Esophagus squamous epithelium (tissue), 4 donors: ENCODE results near the gene CRYL1.

Experiments used
- POLR2A ChIP-seq, 4 donors: fragments of 450-650 bp; IDR thresholded peaks; one replicate each; pipeline ENCODE4 v1.6.1; 2017; ENCODE audit warnings: antibody characterized with exemption in 4 of 4, mild to moderate bottlenecking in 4 of 4, moderate library complexity in 3 of 4
- TF ChIP-seq, protein P1 (sequence below), 6 experiments: fragments of 450-650 bp in 4 of 6; fragments of 200-600 bp in 2 of 6; sonication (generic) in 2 of 6; IDR thresholded peaks; one replicate each; pipeline ENCODE4 v1.5.1; 2016 to 2019; ENCODE audit warnings: antibody characterized with exemption in 6 of 6, mild to moderate bottlenecking in 4 of 6, moderate library complexity in 4 of 6

- TF ChIP-seq, protein P1, sequence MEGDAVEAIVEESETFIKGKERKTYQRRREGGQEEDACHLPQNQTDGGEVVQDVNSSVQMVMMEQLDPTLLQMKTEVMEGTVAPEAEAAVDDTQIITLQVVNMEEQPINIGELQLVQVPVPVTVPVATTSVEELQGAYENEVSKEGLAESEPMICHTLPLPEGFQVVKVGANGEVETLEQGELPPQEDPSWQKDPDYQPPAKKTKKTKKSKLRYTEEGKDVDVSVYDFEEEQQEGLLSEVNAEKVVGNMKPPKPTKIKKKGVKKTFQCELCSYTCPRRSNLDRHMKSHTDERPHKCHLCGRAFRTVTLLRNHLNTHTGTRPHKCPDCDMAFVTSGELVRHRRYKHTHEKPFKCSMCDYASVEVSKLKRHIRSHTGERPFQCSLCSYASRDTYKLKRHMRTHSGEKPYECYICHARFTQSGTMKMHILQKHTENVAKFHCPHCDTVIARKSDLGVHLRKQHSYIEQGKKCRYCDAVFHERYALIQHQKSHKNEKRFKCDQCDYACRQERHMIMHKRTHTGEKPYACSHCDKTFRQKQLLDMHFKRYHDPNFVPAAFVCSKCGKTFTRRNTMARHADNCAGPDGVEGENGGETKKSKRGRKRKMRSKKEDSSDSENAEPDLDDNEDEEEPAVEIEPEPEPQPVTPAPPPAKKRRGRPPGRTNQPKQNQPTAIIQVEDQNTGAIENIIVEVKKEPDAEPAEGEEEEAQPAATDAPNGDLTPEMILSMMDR (IDR thresholded peaks at IDR 0.05) = no peak
- TF ChIP-seq POLR2A (IDR thresholded peaks at IDR 0.05) = no peak
These were observed 112.8 kb downstream of the CRYL1 start for GRCh38 chr13:20412691-20413355.
